Aorta (tissue), 5 donors: ENCODE results near the gene CRTAP. TPM values are rescaled to one million over a fixed set of nuclear protein-coding genes. Genes with fewer than 3 reads are reported as not detected.
A peak's percentile ranks its signal among the peaks of the same experiment; 100 is the strongest.
"Not testable (repeated sequence)": the region's sequence is repeated elsewhere in the genome, so short reads cannot be mapped to it uniquely, and the experiment has no call there.

Source experiments
- ATAC-seq: fragments of 200-7000 bp; cut with Tn5 transposase; one replicate; pipeline ENCODE4 v1.9.1; 2022; ENCODE audit warnings: moderate library complexity; ENCODE audit not compliant: low FRiP score
- DNase-seq, 2 donors: peaks; one replicate each; pipeline ENCODE4 v3.0.0-alpha.2; 2020
- H3K27ac ChIP-seq, 2 donors: one replicate each; pipeline ENCODE4 v1.5.1; 2013; ENCODE audit warnings: low read length in 2 of 2, mild to moderate bottlenecking in 2 of 2, moderate library complexity in 2 of 2, control low read depth in 1 of 2, inconsistent platforms in 1 of 2, low read depth in 1 of 2
- H3K27me3 ChIP-seq, 2 donors: one replicate each; pipeline ENCODE4 v1.6.1; 2013; ENCODE audit warnings: control low read depth in 1 of 2, low read length in 1 of 2, mild to moderate bottlenecking in 1 of 2, moderate library complexity in 1 of 2; ENCODE audit not compliant: insufficient read depth in 2 of 2, control insufficient read depth in 1 of 2
- H3K36me3 ChIP-seq, 2 donors: one replicate each; pipeline ENCODE4 v1.6.1; 2013; ENCODE audit warnings: control low read depth in 1 of 2, low read length in 1 of 2, mild to moderate bottlenecking in 1 of 2; ENCODE audit not compliant: insufficient read depth in 2 of 2, control insufficient read depth in 1 of 2
- H3K4me1 ChIP-seq, 2 donors: one replicate each; pipeline ENCODE4 v1.6.1; 2013; ENCODE audit warnings: low read length in 2 of 2, control low read depth in 1 of 2, mild to moderate bottlenecking in 1 of 2, moderate library complexity in 1 of 2; ENCODE audit not compliant: insufficient read depth in 2 of 2, control insufficient read depth in 1 of 2
- H3K4me3 ChIP-seq, 2 donors: one replicate each; pipeline ENCODE4 v1.5.1; 2013; ENCODE audit warnings: low read length in 2 of 2, control low read depth in 1 of 2, mild to moderate bottlenecking in 1 of 2
- H3K9me3 ChIP-seq: one replicate; pipeline ENCODE4 v1.6.1; 2013; ENCODE audit warnings: mild to moderate bottlenecking, low read length; ENCODE audit not compliant: control insufficient read depth
- WGBS, 2 donors: extraction: QIAGEN DNeasy Blood & Tissue Kit; methylation state at CpG; one replicate each; pipeline ENCODE4 v1.1.7; 2013; 5-methylcytosine and 5-hydroxymethylcytosine counted together
- intact Hi-C, 2 donors: fragments of 100-400 bp; cut with DNase I; formaldehyde crosslinking; loops; one replicate each; pipeline versions ENCODE4 v1.14.2 to v1.15.0; 2022
- polyA plus RNA-seq, 2 donors: library from polyadenylated mRNA; stranded (reverse); fragments of 200-250 nt; gene quantifications; one replicate each; pipeline ENCODE4 v1.2.3, GENCODE V29; 2013
- total RNA-seq, 2 donors: library from RNA; stranded (reverse); fragmentation: NEBNext Ultra II Directional; extraction: Animal tissue kit (Norgen Biotek cat#: 25700); gene quantifications; one replicate each; pipeline ENCODE4 v1.2.1, GENCODE V29; 2021
- donor health status: healthy with polysubstance abuse.
- donor health status: Bipolar disorder and iron deficiency.
- donor health status: DM: no; HTN: no; CAD: no.
- donor health status: DM: no; HTN: no; CAD: no.
- donor health status: DM: yes; HTN: yes; CAD: no.

Gene CRTAP
- total and polyA plus RNA-seq, 4 donors = 282 to 370 (median 292) TPM

- WGBS, 2 donors = 88 to 89% methylated on average over 1 of the region's 1 CpG
- H3K9me3 ChIP-seq = no peaks in the 10 kb centered on the region
- H3K4me3 ChIP-seq = no peak overlapping the region
- no peaks in the 10 kb centered on the region for H3K4me1 ChIP-seq
- H3K27ac ChIP-seq = no peak overlapping the region
- H3K36me3 ChIP-seq = peaks cover 0 to 1% of the 10 kb centered on the region in 2 donors
- intact Hi-C loops = no loop called here
- DNase-seq (no peak), ATAC-seq (no peak)
- no peaks in the 10 kb centered on the region for H3K27me3 ChIP-seq
These were observed 65.3 kb downstream of the CRTAP start for GRCh38 chr3:33179132-33179531.

GRCh38 chr3:33181229-33181628, 67.4 kb downstream of the CRTAP start:
- intact Hi-C loops = no loop called here
- H3K9me3 ChIP-seq = no peaks in the 10 kb centered on the region
- no peak overlapping the region for H3K4me3 ChIP-seq
- ATAC-seq (no peak), DNase-seq (no peak)
- H3K27ac ChIP-seq = no peak overlapping the region
- H3K36me3 ChIP-seq = no peaks in the 10 kb centered on the region
- no peaks in the 10 kb centered on the region for H3K27me3 ChIP-seq
- WGBS, 2 donors = 59 to 61% methylated on average over 5 of the region's 5 CpGs
- H3K4me1 ChIP-seq = no peaks in the 10 kb centered on the region

GRCh38 chr3:33181641-33182040, 67.8 kb downstream of the CRTAP start:
- ATAC-seq, H3K4me1 ChIP-seq, H3K27me3 ChIP-seq, H3K27ac ChIP-seq, H3K4me3 ChIP-seq, H3K9me3 ChIP-seq, intact Hi-C loops, DNase-seq, H3K36me3 ChIP-seq: not testable (repeated sequence)
- 95 to 97% methylated on average over 1 of the region's 1 CpG for WGBS, 2 donors

- DNase-seq (no peak), ATAC-seq (no peak)
- no peaks in the 10 kb centered on the region for H3K36me3 ChIP-seq
- H3K27me3 ChIP-seq = no peaks in the 10 kb centered on the region
- intact Hi-C loops = no loop called here
- no peak overlapping the region for H3K4me3 ChIP-seq
- H3K4me1 ChIP-seq = no peaks in the 10 kb centered on the region
- H3K27ac ChIP-seq = no peak overlapping the region
- no peaks in the 10 kb centered on the region for H3K9me3 ChIP-seq
- 83 to 92% methylated on average over 2 of the region's 2 CpGs for WGBS, 2 donors
These were observed 71.0 kb downstream of the CRTAP start for GRCh38 chr3:33184863-33185262.

- H3K36me3 ChIP-seq = no peaks in the 10 kb centered on the region
- H3K27me3 ChIP-seq = no peaks in the 10 kb centered on the region
- intact Hi-C loops = no loop called here
- WGBS, 2 donors = 96% methylated on average over 13 of the region's 13 CpGs
- no peaks in the 10 kb centered on the region for H3K4me1 ChIP-seq
- H3K4me3 ChIP-seq = no peak overlapping the region
- no peak for ATAC-seq
- H3K9me3 ChIP-seq = no peaks in the 10 kb centered on the region
- no peak for DNase-seq
- H3K27ac ChIP-seq = peak overlapping the region in 1 of 2 donors; percentile 40
These were observed 72.9 kb downstream of the CRTAP start for GRCh38 chr3:33186524-33187367.

- peak overlapping the region in 1 of 2 donors; percentile 40 for H3K27ac ChIP-seq
- no peak for DNase-seq
- H3K36me3 ChIP-seq = no peaks in the 10 kb centered on the region
- H3K27me3 ChIP-seq = no peaks in the 10 kb centered on the region
- no peak overlapping the region for H3K4me3 ChIP-seq
- ATAC-seq = no peak
- 91 to 93% methylated on average over 3 of the region's 3 CpGs for WGBS, 2 donors
- intact Hi-C loops = no loop called here
- no peaks in the 10 kb centered on the region for H3K9me3 ChIP-seq
- no peaks in the 10 kb centered on the region for H3K4me1 ChIP-seq
These were observed 73.5 kb downstream of the CRTAP start for GRCh38 chr3:33187368-33187634.

- H3K27ac ChIP-seq = no peak overlapping the region
- DNase-seq = no peak
- no peak overlapping the region for H3K4me3 ChIP-seq
- ATAC-seq = no peak
- H3K4me1 ChIP-seq = no peaks in the 10 kb centered on the region
- H3K9me3 ChIP-seq = no peaks in the 10 kb centered on the region
- no peaks in the 10 kb centered on the region for H3K36me3 ChIP-seq
- H3K27me3 ChIP-seq = no peaks in the 10 kb centered on the region
- WGBS, 2 donors = 76 to 93% methylated on average over 1 of the region's 1 CpG
- intact Hi-C loops = no loop called here
These were observed 80.5 kb downstream of the CRTAP start for GRCh38 chr3:33194303-33194702.

- DNase-seq (no peak), ATAC-seq (no peak)
- no peak overlapping the region for H3K4me3 ChIP-seq
- H3K27me3 ChIP-seq = no peaks in the 10 kb centered on the region
- 80 to 82% methylated on average over 3 of the region's 3 CpGs for WGBS, 2 donors
- H3K4me1 ChIP-seq = peaks cover under 1 to 3% of the 10 kb centered on the region in 2 donors
- no peaks in the 10 kb centered on the region for H3K9me3 ChIP-seq
- H3K27ac ChIP-seq = no peak overlapping the region
- peaks cover 0 to 1% of the 10 kb centered on the region in 2 donors for H3K36me3 ChIP-seq
- intact Hi-C loops = no loop called here
These were observed 82.7 kb downstream of the CRTAP start for GRCh38 chr3:33196538-33196937.
